ENCODE measurements around the gene DHRSX.
"Not testable (repeated sequence)": the region's sequence is repeated elsewhere in the genome, so short reads cannot be mapped to it uniquely, and the experiment has no call there.

DHRSX gene

GRCh38 chrX:2342874-2343273, 157.9 kb downstream of the DHRSX start:
- no peak for DNase-seq

GRCh38 chrX:2342281-2342688, 158.5 kb downstream of the DHRSX start:
- no peak for DNase-seq

GRCh38 chrX:2340991-2341390, 159.8 kb downstream of the DHRSX start:
- no peak for DNase-seq

- no peak for DNase-seq
Observed at GRCh38 chrX:2336181-2336580, 164.6 kb downstream of the DHRSX start.

GRCh38 chrX:2334237-2334636, 166.5 kb downstream of the DHRSX start:
- no peak for DNase-seq

- DNase-seq: no peak
Observed at GRCh38 chrX:2332252-2332651, 168.5 kb downstream of the DHRSX start.

- no peak for DNase-seq
Observed at GRCh38 chrX:2330910-2331309, 169.9 kb downstream of the DHRSX start.

- no peak for DNase-seq
Observed at GRCh38 chrX:2330487-2330886, 170.3 kb downstream of the DHRSX start.

- DNase-seq: no peak
Observed at GRCh38 chrX:2327423-2327822, 173.4 kb downstream of the DHRSX start.

GRCh38 chrX:2325076-2325784, 175.5 kb downstream of the DHRSX start:
- DNase-seq: peak; percentile 31

GRCh38 chrX:2324151-2324550, 176.6 kb downstream of the DHRSX start:
- no peak for DNase-seq

- DNase-seq: no peak
Observed at GRCh38 chrX:2321411-2321810, 179.4 kb downstream of the DHRSX start.

- no peak for DNase-seq
Observed at GRCh38 chrX:2320580-2321327, 180.0 kb downstream of the DHRSX start.

GRCh38 chrX:2320089-2320488, 180.7 kb downstream of the DHRSX start:
- DNase-seq: no peak

GRCh38 chrX:2318371-2318770, 182.4 kb downstream of the DHRSX start:
- DNase-seq: no peak

GRCh38 chrX:2317527-2318055, 183.2 kb downstream of the DHRSX start:
- no peak for DNase-seq

- DNase-seq: no peak
Observed at GRCh38 chrX:2316534-2316933, 184.2 kb downstream of the DHRSX start.

- no peak for DNase-seq
Observed at GRCh38 chrX:2315434-2315833, 185.3 kb downstream of the DHRSX start.

- no peak for DNase-seq
Observed at GRCh38 chrX:2314831-2315365, 185.9 kb downstream of the DHRSX start.

GRCh38 chrX:2313864-2314640, 186.7 kb downstream of the DHRSX start:
- DNase-seq: no peak

- DNase-seq: not testable (repeated sequence)
Observed at GRCh38 chrX:2312061-2312591, 188.7 kb downstream of the DHRSX start.

GRCh38 chrX:2311501-2311900, 189.3 kb downstream of the DHRSX start:
- no peak for DNase-seq

- no peak for DNase-seq
Observed at GRCh38 chrX:2301901-2302300, 198.9 kb downstream of the DHRSX start.
